Measurements from ENCODE around the gene NGF.

Gene NGF

GRCh38 chr1:115347282-115347681 is 9.2 kb upstream of the NGF start:
- H3K36me3 ChIP-seq (ENCODE audit: insufficient read depth, low read length) = no peaks in the 10 kb centered on the region
- H3K9me3 ChIP-seq (ENCODE audit: insufficient read depth, low read length, severe bottlenecking) = no peaks in the 10 kb centered on the region
- H3K4me3 ChIP-seq (ENCODE audit: low read depth in 1 of 2, low read length in 2 of 2) = no peak overlapping the region
- no peak overlapping the region for H2AFZ ChIP-seq (ENCODE audit: low read depth, low read length)
- ATAC-seq (ENCODE audit: insufficient read depth, low read depth) = no peak
- H4K20me1 ChIP-seq (ENCODE audit: insufficient read depth, low read length) = no peaks in the 10 kb centered on the region
- no peak overlapping the region for H3K9ac ChIP-seq (ENCODE audit: low read depth, low read length)
- H3K27ac ChIP-seq (ENCODE audit: low read length) = no peak overlapping the region
- peaks cover 5% of the 10 kb centered on the region for H3K27me3 ChIP-seq (ENCODE audit: insufficient read depth, low read length, poor library complexity)
- no peaks in the 10 kb centered on the region for H3K79me2 ChIP-seq (ENCODE audit: insufficient read depth, low read length)
- no peak for DNase-seq
- H3K4me2 ChIP-seq (ENCODE audit: insufficient read depth, low read length) = no peak overlapping the region
- TF ChIP-seq CTCF (IDR thresholded peaks at IDR 0.05; ENCODE audit: borderline replicate concordance, extremely low read depth, low read length, poor library complexity, severe bottlenecking) (no peak), EZH2 (IDR thresholded peaks at IDR 0.05; ENCODE audit: borderline replicate concordance, low read depth, low read length, severe bottlenecking) (no peak)
- no peaks in the 10 kb centered on the region for H3K4me1 ChIP-seq (ENCODE audit: insufficient read depth, low read length)

DNA sequence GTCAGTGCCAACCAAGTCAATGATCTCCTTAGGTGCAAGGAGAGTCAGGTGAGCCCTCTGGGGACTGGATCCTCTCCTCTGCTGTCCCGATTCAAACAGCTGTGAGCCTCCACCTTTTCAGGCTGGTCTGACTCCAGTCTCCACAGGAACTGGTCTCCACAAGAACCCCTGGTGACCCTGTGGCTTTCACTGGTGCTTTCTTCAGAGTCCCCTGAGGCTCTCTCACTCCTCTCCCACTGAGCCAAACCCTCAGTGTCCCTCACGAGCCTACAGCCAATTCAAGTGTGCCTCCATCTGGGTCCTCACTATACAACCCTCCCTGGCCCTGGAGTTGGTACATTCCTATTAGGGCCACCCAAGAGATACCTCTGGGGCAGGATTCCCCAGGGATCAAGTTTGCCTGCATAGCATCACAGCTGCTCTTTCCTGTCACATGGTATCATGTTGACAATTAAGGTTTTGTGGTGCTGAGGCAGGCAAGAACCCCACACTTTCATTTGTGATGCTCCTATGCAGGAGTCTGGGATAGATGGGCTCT is 5.2 kb upstream of the NGF start:
- no peaks in the 10 kb centered on the region for H4K20me1 ChIP-seq (ENCODE audit: insufficient read depth, low read length)
- no peak overlapping the region for H2AFZ ChIP-seq (ENCODE audit: low read depth, low read length)
- no peak overlapping the region for H3K9ac ChIP-seq (ENCODE audit: low read depth, low read length)
- DNase-seq (peak; percentile 34), ATAC-seq (ENCODE audit: insufficient read depth, low read depth) (peak; percentile 69)
- H3K36me3 ChIP-seq (ENCODE audit: insufficient read depth, low read length) = no peaks in the 10 kb centered on the region
- H3K4me3 ChIP-seq (ENCODE audit: low read depth in 1 of 2, low read length in 2 of 2) = no peak overlapping the region
- H3K27ac ChIP-seq (ENCODE audit: low read length) = no peak overlapping the region
- H3K9me3 ChIP-seq (ENCODE audit: insufficient read depth, low read length, severe bottlenecking) = no peaks in the 10 kb centered on the region
- no peak overlapping the region for H3K4me2 ChIP-seq (ENCODE audit: insufficient read depth, low read length)
- no peaks in the 10 kb centered on the region for H3K79me2 ChIP-seq (ENCODE audit: insufficient read depth, low read length)
- TF ChIP-seq EZH2 (IDR thresholded peaks at IDR 0.05; ENCODE audit: borderline replicate concordance, low read depth, low read length, severe bottlenecking) (no peak), CTCF (IDR thresholded peaks at IDR 0.05; ENCODE audit: borderline replicate concordance, extremely low read depth, low read length, poor library complexity, severe bottlenecking) (no peak)
- no peaks in the 10 kb centered on the region for H3K4me1 ChIP-seq (ENCODE audit: insufficient read depth, low read length)
- peaks cover 8% of the 10 kb centered on the region for H3K27me3 ChIP-seq (ENCODE audit: insufficient read depth, low read length, poor library complexity)

- H3K27me3 ChIP-seq (ENCODE audit: insufficient read depth, low read length, poor library complexity) = peaks cover 8% of the 10 kb centered on the region
- H4K20me1 ChIP-seq (ENCODE audit: insufficient read depth, low read length) = no peaks in the 10 kb centered on the region; the same call in 1 of the 2 replicates
- H3K4me1 ChIP-seq (ENCODE audit: insufficient read depth, low read length) = no peaks in the 10 kb centered on the region
- H3K4me2 ChIP-seq (ENCODE audit: insufficient read depth, low read length) = no peak overlapping the region
- H3K4me3 ChIP-seq (ENCODE audit: low read depth in 1 of 2, low read length in 2 of 2) = no peak overlapping the region
- no peak overlapping the region for H3K9ac ChIP-seq (ENCODE audit: low read depth, low read length)
- ATAC-seq (ENCODE audit: insufficient read depth, low read depth) = no peak
- H3K27ac ChIP-seq (ENCODE audit: low read length) = no peak overlapping the region
- no peaks in the 10 kb centered on the region for H3K36me3 ChIP-seq (ENCODE audit: insufficient read depth, low read length)
- DNase-seq = no peak
- H3K9me3 ChIP-seq (ENCODE audit: insufficient read depth, low read length, severe bottlenecking) = no peaks in the 10 kb centered on the region
- no peak overlapping the region for H2AFZ ChIP-seq (ENCODE audit: low read depth, low read length)
- no peaks in the 10 kb centered on the region for H3K79me2 ChIP-seq (ENCODE audit: insufficient read depth, low read length)
- TF ChIP-seq EZH2 (IDR thresholded peaks at IDR 0.05; ENCODE audit: borderline replicate concordance, low read depth, low read length, severe bottlenecking) = no peak
- no peak for TF ChIP-seq CTCF (IDR thresholded peaks at IDR 0.05; ENCODE audit: borderline replicate concordance, extremely low read depth, low read length, poor library complexity, severe bottlenecking)
Observed at GRCh38 chr1:115341948-115342347, 3.9 kb upstream of the NGF start.

DNA sequence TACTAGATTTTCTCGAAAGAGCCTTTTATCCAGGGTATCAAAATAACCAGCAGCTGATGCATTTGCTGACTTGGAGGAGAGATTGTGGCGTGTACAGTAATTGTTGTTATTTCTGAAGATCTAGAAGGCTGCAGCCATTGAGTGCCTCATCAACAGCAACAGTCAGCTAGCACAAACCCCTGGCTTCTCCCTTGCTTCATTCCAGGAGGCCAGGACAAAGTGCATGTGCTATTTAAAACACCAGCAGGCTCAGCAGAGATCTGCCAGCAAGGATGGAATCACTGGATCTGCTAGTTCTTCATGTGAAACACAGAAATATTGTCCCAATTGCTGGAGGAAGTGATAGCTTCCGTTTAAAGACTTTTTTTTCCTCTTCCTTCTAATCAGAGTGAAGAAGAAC is 2.8 kb upstream of the NGF start:
- Histone ChIP-seq H3K79me2 (ENCODE audit: insufficient read depth, low read length) (no peaks in the 10 kb centered on the region), H3K4me1 (ENCODE audit: insufficient read depth, low read length) (no peaks in the 10 kb centered on the region), H4K20me1 (ENCODE audit: insufficient read depth, low read length) (no peaks in the 10 kb centered on the region; the same call in 1 of the 2 replicates), H3K27ac (ENCODE audit: low read length) (no peak overlapping the region), H3K4me3 (ENCODE audit: low read depth in 1 of 2, low read length in 2 of 2) (no peak overlapping the region), H2AFZ (ENCODE audit: low read depth, low read length) (no peak overlapping the region), H3K36me3 (ENCODE audit: insufficient read depth, low read length) (no peaks in the 10 kb centered on the region), H3K9ac (ENCODE audit: low read depth, low read length) (no peak overlapping the region), H3K27me3 (ENCODE audit: insufficient read depth, low read length, poor library complexity) (peaks cover 8% of the 10 kb centered on the region), H3K9me3 (ENCODE audit: insufficient read depth, low read length, severe bottlenecking) (no peaks in the 10 kb centered on the region), H3K4me2 (ENCODE audit: insufficient read depth, low read length) (no peak overlapping the region)
- ATAC-seq (ENCODE audit: insufficient read depth, low read depth) (no peak), DNase-seq (no peak)
- TF ChIP-seq CTCF (IDR thresholded peaks at IDR 0.05; ENCODE audit: borderline replicate concordance, extremely low read depth, low read length, poor library complexity, severe bottlenecking) (no peak), EZH2 (IDR thresholded peaks at IDR 0.05; ENCODE audit: borderline replicate concordance, low read depth, low read length, severe bottlenecking) (no peak)

Measured in DND-41 (cell line).